ENCODE data around the gene PSMD11. TPM values are rescaled to one million over a fixed set of nuclear protein-coding genes. Genes with fewer than 3 reads are reported as not detected.

PSMD11 gene
- total RNA-seq, 2 donors from 2014 or later, result 164 to 168 TPM

DNA sequence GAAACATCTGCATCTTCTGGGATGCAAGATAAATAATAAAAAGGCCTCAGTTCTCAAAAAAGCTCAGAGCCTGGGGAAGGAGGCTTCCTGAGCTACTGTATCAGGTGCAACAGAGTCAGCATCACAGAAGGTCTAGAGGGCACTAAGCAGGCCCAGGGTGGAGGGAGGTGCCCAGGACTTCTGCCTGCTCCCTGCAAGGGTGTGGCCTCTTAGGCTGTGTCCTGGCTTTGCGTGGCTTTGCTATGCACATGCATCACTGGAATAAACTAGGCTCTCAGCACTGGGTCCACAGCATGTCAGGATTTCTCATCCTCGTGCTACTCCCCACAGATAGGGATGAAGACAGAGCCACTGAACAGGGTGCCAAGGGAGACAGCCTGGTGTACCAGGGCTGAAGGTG lies 68.0 kb downstream of the PSMD11 start:
- no peak overlapping the region for H3K27ac ChIP-seq (ENCODE audit: low read depth, low read length)
- H3K4me1 Mint-ChIP-seq, result peaks cover 20% of the 10 kb centered on the region

DNA sequence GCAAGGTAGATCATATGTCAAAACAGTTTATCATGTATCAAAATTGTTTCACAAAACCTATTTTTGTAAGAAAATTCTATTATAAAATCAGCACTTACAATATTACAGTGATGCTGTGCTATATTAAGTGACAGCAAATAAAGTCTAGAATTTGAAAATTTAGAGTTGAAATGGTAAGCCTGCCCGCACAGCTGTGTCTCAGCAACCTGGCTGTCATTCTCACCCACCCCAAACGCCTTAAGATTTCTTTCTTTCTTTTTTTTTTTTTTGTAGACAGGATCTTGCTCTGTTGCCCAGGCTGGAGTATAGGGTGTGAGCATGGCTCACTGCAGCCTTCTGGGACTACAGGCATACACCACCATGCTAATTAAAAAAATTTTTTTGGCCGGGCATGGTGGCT lies 69.3 kb downstream of the PSMD11 start:
- H3K36me3 ChIP-seq (ENCODE audit: control insufficient read depth, insufficient read depth, low read length), result no peaks in the 10 kb centered on the region
- TF ChIP-seq, protein P1, sequence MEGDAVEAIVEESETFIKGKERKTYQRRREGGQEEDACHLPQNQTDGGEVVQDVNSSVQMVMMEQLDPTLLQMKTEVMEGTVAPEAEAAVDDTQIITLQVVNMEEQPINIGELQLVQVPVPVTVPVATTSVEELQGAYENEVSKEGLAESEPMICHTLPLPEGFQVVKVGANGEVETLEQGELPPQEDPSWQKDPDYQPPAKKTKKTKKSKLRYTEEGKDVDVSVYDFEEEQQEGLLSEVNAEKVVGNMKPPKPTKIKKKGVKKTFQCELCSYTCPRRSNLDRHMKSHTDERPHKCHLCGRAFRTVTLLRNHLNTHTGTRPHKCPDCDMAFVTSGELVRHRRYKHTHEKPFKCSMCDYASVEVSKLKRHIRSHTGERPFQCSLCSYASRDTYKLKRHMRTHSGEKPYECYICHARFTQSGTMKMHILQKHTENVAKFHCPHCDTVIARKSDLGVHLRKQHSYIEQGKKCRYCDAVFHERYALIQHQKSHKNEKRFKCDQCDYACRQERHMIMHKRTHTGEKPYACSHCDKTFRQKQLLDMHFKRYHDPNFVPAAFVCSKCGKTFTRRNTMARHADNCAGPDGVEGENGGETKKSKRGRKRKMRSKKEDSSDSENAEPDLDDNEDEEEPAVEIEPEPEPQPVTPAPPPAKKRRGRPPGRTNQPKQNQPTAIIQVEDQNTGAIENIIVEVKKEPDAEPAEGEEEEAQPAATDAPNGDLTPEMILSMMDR (conservative IDR thresholded peaks at IDR 0.05), result no peak
- no peaks in the 10 kb centered on the region for H3K9me3 ChIP-seq (ENCODE audit: control insufficient read depth, low read length)
- H3K27ac ChIP-seq (ENCODE audit: low read depth, low read length), result no peak overlapping the region
- no peaks in the 10 kb centered on the region for H3K27me3 ChIP-seq (ENCODE audit: control insufficient read depth, insufficient read depth, low read length, poor library complexity, severe bottlenecking)
- Mint-ChIP-seq H3K4me3 (no peak overlapping the region), H3K36me3 (ENCODE audit: low read depth) (no peaks in the 10 kb centered on the region), H3K27ac (no peak overlapping the region), H3K27me3 (ENCODE audit: insufficient read depth) (no peaks in the 10 kb centered on the region), H3K4me1 (peaks cover 29% of the 10 kb centered on the region), H3K9me3 (no peaks in the 10 kb centered on the region)
- 95% methylated on average over 3 of the region's 3 CpGs; no CpG with 5 or more reads in 1 of the 2 experiments for WGBS, 2 experiments (ENCODE audit: insufficient coverage in 1 of 2, insufficient read length in 1 of 2)
- H3K4me1 ChIP-seq (ENCODE audit: control insufficient read depth, insufficient read depth, low read length), result peaks cover 18% of the 10 kb centered on the region
- H3K4me3 ChIP-seq (ENCODE audit: low read length), result no peak overlapping the region
- H3K9ac ChIP-seq (ENCODE audit: extremely low read depth, low read length, poor library complexity, severe bottlenecking), result no peak overlapping the region
- no peak for DNase-seq

More for the DNA sequence above, 68.0 kb downstream of the PSMD11 start:
- no peaks in the 10 kb centered on the region for H3K27me3 ChIP-seq (ENCODE audit: control insufficient read depth, insufficient read depth, low read length, poor library complexity, severe bottlenecking)
- no peak overlapping the region for H3K9ac ChIP-seq (ENCODE audit: extremely low read depth, low read length, poor library complexity, severe bottlenecking)
- H3K4me3 ChIP-seq (ENCODE audit: low read length), result no peak overlapping the region
- Mint-ChIP-seq H3K27ac (no peak overlapping the region), H3K36me3 (ENCODE audit: low read depth) (no peaks in the 10 kb centered on the region), H3K4me3 (no peak overlapping the region), H3K27me3 (ENCODE audit: insufficient read depth) (no peaks in the 10 kb centered on the region), H3K9me3 (no peaks in the 10 kb centered on the region)
- WGBS, 2 experiments (ENCODE audit: insufficient coverage in 1 of 2, insufficient read length in 1 of 2), result 98 to 100% methylated on average over 2 of the region's 2 CpGs
- no peaks in the 10 kb centered on the region for H3K9me3 ChIP-seq (ENCODE audit: control insufficient read depth, low read length)
- peaks cover 11% of the 10 kb centered on the region for H3K4me1 ChIP-seq (ENCODE audit: control insufficient read depth, insufficient read depth, low read length)
- no peak for DNase-seq
- no peaks in the 10 kb centered on the region for H3K36me3 ChIP-seq (ENCODE audit: control insufficient read depth, insufficient read depth, low read length)
- TF ChIP-seq, protein P1 (conservative IDR thresholded peaks at IDR 0.05), result no peak

DNA sequence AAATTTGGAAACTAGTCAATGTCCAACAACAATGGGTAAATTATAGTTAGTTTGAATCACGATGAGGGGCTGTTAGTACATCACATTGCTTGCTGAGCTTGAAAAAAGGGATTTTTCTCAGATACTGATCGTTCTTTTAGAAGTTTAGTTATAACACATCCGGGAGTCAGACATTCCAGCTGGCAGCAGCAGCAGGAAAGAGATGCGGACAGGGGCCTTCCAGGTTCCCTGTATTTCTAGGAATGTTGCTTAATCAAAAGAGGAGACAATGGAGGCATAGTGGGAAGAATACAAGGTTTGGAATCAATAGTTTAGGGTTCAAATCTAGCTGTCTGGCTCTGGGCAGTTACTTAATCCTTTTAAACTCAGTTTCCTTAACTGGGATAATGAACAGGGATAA lies 70.3 kb downstream of the PSMD11 start:
- H3K27ac ChIP-seq (ENCODE audit: low read depth, low read length), result no peak overlapping the region
- Mint-ChIP-seq H3K36me3 (ENCODE audit: low read depth) (no peaks in the 10 kb centered on the region), H3K4me1 (peaks cover 34% of the 10 kb centered on the region), H3K27ac (no peak overlapping the region), H3K9me3 (no peaks in the 10 kb centered on the region), H3K4me3 (no peak overlapping the region), H3K27me3 (ENCODE audit: insufficient read depth) (no peaks in the 10 kb centered on the region)
- H3K9me3 ChIP-seq (ENCODE audit: control insufficient read depth, low read length), result no peaks in the 10 kb centered on the region
- peaks cover 23% of the 10 kb centered on the region for H3K4me1 ChIP-seq (ENCODE audit: control insufficient read depth, insufficient read depth, low read length)
- no peak overlapping the region for H3K4me3 ChIP-seq (ENCODE audit: low read length)
- no peak for DNase-seq
- TF ChIP-seq, protein P1 (conservative IDR thresholded peaks at IDR 0.05), result no peak
- H3K9ac ChIP-seq (ENCODE audit: extremely low read depth, low read length, poor library complexity, severe bottlenecking), result no peak overlapping the region
- 91 to 95% methylated on average over 4 of the region's 4 CpGs for WGBS, 2 experiments (ENCODE audit: insufficient coverage in 1 of 2, insufficient read length in 1 of 2)
- H3K27me3 ChIP-seq (ENCODE audit: control insufficient read depth, insufficient read depth, low read length, poor library complexity, severe bottlenecking), result no peaks in the 10 kb centered on the region
- H3K36me3 ChIP-seq (ENCODE audit: control insufficient read depth, insufficient read depth, low read length), result no peaks in the 10 kb centered on the region

Data from endodermal cell (in vitro differentiated cells).